SJCRH30 (cell line): ENCODE measurements around the gene IL12B. TPM values are rescaled to one million over a fixed set of nuclear protein-coding genes. Genes with fewer than 3 reads are reported as not detected.
A peak's percentile ranks its signal among the peaks of the same experiment; 100 is the strongest.
"Not testable (repeated sequence)": the region's sequence is repeated elsewhere in the genome, so short reads cannot be mapped to it uniquely, and the experiment has no call there.

Experiments used
- DNase-seq, 2 experiments: peaks; one replicate each; pipeline ENCODE4 v3.0.0-alpha.2; 2015 to 2020
- H3K27ac ChIP-seq: fragments of 250-450 bp; sonication (Bioruptor Pico); 2 replicates; pipeline ENCODE4 v1.5.1; 2020; ENCODE audit warnings: mild to moderate bottlenecking, moderate library complexity
- H3K27me3 ChIP-seq: fragments of 250-450 bp; sonication (Bioruptor Pico); 2 replicates; pipeline ENCODE4 v1.5.1; 2020; ENCODE audit warnings: mild to moderate bottlenecking, moderate library complexity
- H3K36me3 ChIP-seq: fragments of 250-450 bp; sonication (Bioruptor Pico); 2 replicates; pipeline ENCODE4 v1.5.1; 2020; ENCODE audit warnings: mild to moderate bottlenecking, moderate library complexity
- H3K4me1 ChIP-seq: fragments of 250-450 bp; sonication (Bioruptor Pico); 2 replicates; pipeline ENCODE4 v1.5.1; 2020; ENCODE audit warnings: mild to moderate bottlenecking, moderate library complexity
- H3K4me3 ChIP-seq: fragments of 250-450 bp; sonication (Bioruptor Pico); 2 replicates; pipeline ENCODE4 v1.5.1; 2020; ENCODE audit warnings: mild to moderate bottlenecking, moderate library complexity
- H3K9me3 ChIP-seq: fragments of 250-450 bp; sonication (Bioruptor Pico); replicated peaks from 2 replicates; pipeline ENCODE4 v1.5.1; 2020; ENCODE audit warnings: mild to moderate bottlenecking, moderate library complexity
- total RNA-seq: library from RNA; depleted of rRNA; stranded (reverse); fragments of >200 nt; shearing (Covaris generic); gene quantifications from 2 replicates; pipeline ENCODE4 v1.2.3, GENCODE V29; 2014; rRNA removed

Gene IL12B
- total RNA-seq, 1 experiment from 2014 or later, result not detected

GRCh38 chr5:159294921-159295320 is 35.4 kb downstream of the IL12B start:
- H3K27me3 ChIP-seq, result no peaks in the 10 kb centered on the region
- H3K27ac ChIP-seq, result no peak overlapping the region
- no peaks in the 10 kb centered on the region for H3K4me1 ChIP-seq
- H3K9me3 ChIP-seq, result no peaks in the 10 kb centered on the region; the same call in 1 of the 2 replicates
- DNase-seq, result no peak
- H3K4me3 ChIP-seq, result no peak overlapping the region
- H3K36me3 ChIP-seq, result no peaks in the 10 kb centered on the region

- H3K27me3 ChIP-seq, result no peaks in the 10 kb centered on the region
- H3K9me3 ChIP-seq, result no peaks in the 10 kb centered on the region; the same call in 1 of the 2 replicates
- peaks cover 3% of the 10 kb centered on the region; the same call in 1 of the 2 replicates for H3K36me3 ChIP-seq
- no peak overlapping the region for H3K27ac ChIP-seq
- no peak overlapping the region for H3K4me3 ChIP-seq
- peak in 1 of 2 experiments; percentile 32 for DNase-seq
- H3K4me1 ChIP-seq, result no peaks in the 10 kb centered on the region; the same call in 1 of the 2 replicates
Measured at GRCh38 chr5:159290741-159291140, 39.5 kb downstream of the IL12B start.

DNA sequence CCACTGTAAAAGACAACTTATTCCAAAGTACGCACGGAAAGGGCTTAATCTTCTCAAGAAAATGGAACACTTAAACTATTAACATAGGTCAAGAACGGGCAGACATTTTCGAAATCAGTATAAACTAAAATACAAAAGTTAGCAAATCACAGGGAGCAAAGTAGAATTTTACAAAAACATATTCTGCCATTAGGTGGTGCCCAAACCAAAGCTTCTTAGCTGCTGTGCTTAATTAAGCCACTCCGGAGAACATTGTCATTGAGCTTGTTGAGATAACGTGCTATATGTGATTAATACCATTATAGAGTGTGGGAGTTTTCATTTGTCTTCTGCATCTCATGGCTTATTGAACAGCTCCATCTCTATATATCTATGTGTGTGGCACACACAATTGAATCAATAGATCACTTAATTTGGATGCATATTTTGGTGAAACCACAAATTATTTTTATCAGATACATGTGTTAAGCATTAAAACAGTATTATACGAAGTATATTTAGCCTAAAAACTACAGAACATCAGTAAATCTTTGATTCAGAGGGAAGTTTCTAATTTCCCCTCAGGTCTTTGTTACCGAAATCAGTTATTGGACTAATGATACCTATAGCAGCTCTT is 43.8 kb downstream of the IL12B start:
- Histone ChIP-seq H3K27me3 (no peaks in the 10 kb centered on the region), H3K36me3 (peaks cover 16% of the 10 kb centered on the region), H3K9me3 (no peaks in the 10 kb centered on the region; the same call in 1 of the 2 replicates), H3K4me3 (no peak overlapping the region), H3K4me1 (no peaks in the 10 kb centered on the region; the same call in 1 of the 2 replicates), H3K27ac (no peak overlapping the region)
- DNase-seq, result peak in 1 of 2 experiments; percentile 27

DNA sequence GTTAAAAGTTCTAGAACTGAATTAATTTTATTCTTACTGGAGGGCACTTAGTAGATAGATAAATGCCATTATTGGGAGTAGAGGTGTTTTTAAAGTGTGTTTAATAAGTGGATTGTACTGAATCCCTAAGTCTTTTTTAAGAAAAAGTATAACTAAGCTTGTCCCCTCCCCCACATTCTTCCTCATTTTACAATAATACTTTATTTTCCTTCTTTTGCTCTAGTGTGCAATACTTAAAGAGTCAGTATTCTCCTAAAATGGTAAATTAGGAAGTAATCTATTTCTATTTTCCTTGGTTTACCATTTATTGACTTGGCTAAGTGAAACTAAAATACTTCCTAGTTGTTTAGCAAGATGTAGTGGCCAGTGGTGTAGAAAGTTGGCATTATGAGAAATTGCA is 55.6 kb downstream of the IL12B start:
- no peaks in the 10 kb centered on the region for H3K9me3 ChIP-seq
- no peak for DNase-seq
- peaks cover 40% of the 10 kb centered on the region for H3K36me3 ChIP-seq
- H3K27ac ChIP-seq, result no peak overlapping the region
- no peaks in the 10 kb centered on the region for H3K4me1 ChIP-seq
- no peak overlapping the region for H3K4me3 ChIP-seq
- H3K27me3 ChIP-seq, result no peaks in the 10 kb centered on the region

- no peak overlapping the region for H3K4me3 ChIP-seq
- no peak overlapping the region for H3K27ac ChIP-seq
- H3K27me3 ChIP-seq, result no peaks in the 10 kb centered on the region
- peaks cover 47% of the 10 kb centered on the region for H3K36me3 ChIP-seq
- no peaks in the 10 kb centered on the region for H3K9me3 ChIP-seq
- DNase-seq, result no peak
- H3K4me1 ChIP-seq, result no peaks in the 10 kb centered on the region
Measured at GRCh38 chr5:159273923-159274322, 56.4 kb downstream of the IL12B start.

DNA sequence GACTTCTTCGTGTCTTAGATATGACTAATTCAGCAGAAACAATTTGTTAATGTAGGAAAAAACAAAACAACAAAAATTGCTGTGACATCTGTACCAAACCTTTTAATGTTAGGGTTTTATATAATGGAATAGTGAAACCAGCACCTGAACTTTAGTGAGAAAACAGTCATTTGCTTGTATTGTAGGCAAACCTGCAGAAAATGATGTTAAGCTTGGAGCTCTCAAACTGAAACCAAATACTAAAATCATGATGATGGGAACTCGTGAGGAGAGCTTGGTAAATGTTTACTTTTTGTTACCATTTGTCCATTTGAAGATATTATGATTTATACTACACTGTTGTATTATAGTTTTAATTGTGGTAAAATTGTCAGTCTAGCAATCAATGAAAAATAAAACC is 60.6 kb downstream of the IL12B start:
- Histone ChIP-seq H3K9me3 (no peaks in the 10 kb centered on the region), H3K4me1 (no peaks in the 10 kb centered on the region), H3K27me3 (no peaks in the 10 kb centered on the region), H3K4me3 (no peak overlapping the region), H3K36me3 (peaks cover 37% of the 10 kb centered on the region), H3K27ac (no peak overlapping the region)
- no peak for DNase-seq

GRCh38 chr5:159266764-159267163 is 63.5 kb downstream of the IL12B start:
- peaks cover 16% of the 10 kb centered on the region for H3K36me3 ChIP-seq
- not testable (repeated sequence) for H3K27me3 ChIP-seq

More at GRCh38 chr5:159266764-159267163, 63.5 kb downstream of the IL12B start:
- not testable (repeated sequence) for H3K9me3 ChIP-seq, DNase-seq, H3K4me1 ChIP-seq, H3K27ac ChIP-seq, H3K4me3 ChIP-seq

Other genes starting within 250 kb of the IL12B start
- gene EBF1, start 230.6 kb downstream of the IL12B start, total RNA-seq, result 11.9 and 12.5 TPM in 2 replicates
- 59.0 and 60.9 TPM in 2 replicates for gene RNF145, start 120.9 kb downstream of the IL12B start, total RNA-seq
- 26.4 and 28.7 TPM in 2 replicates for gene UBLCP1, start 67.2 kb downstream of the IL12B start, total RNA-seq